ENCODE data around the gene CCT7. TPM values are rescaled to one million over a fixed set of nuclear protein-coding genes. Genes with fewer than 3 reads are reported as not detected.

Gene CCT7
- polyA plus RNA-seq, 1 donor from 2014 or later = 310 TPM

DNA sequence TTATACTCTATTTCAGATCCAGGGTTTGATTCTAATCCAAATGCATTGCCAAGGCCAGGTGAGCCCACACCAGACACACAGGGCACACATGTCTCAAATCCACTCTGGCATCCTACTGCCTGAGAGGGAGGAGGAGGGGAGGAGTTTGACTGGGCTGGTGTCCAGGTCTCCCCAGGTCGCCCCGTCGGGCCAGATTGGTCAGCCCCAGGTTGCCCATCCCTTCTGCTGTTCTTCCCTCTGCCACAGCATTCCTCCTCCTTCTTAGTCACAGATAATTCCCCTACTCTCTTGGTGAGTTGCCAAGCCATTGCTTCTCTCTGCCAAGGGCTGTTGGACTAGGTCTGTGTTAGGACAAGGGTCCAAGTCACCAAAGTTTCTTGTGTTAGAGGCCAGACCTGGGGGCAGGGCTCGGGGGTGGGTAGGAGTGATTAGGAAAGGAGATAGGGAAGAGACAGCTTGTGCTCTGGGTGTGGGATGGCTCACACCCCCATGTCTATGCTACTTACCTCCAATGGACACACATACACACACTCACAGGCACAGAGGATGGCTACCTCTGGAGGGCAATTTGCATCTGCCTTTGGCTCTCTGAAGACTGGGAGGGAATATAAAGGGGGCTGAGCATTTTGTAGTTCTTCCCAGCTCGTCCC lies 61.8 kb downstream of the CCT7 start:
- Histone ChIP-seq H3K4me3 (ENCODE audit: low read length) (no peak overlapping the region), H3K36me3 (ENCODE audit: insufficient read depth, low read length) (no peaks in the 10 kb centered on the region), H2AFZ (ENCODE audit: low read depth, low read length) (no peak overlapping the region), H3K4me2 (ENCODE audit: low read length) (no peak overlapping the region), H3K9me2 (ENCODE audit: insufficient read depth, low read length) (no peaks in the 10 kb centered on the region), H3K9ac (ENCODE audit: low read length) (no peak overlapping the region), H3F3A (ENCODE audit: insufficient read depth, low read length, poor library complexity, severe bottlenecking) (peaks cover 8% of the 10 kb centered on the region), H4K20me1 (ENCODE audit: insufficient read depth) (no peaks in the 10 kb centered on the region), H3K79me2 (replicated peaks; ENCODE audit: insufficient read depth, low read length) (no peaks in the 10 kb centered on the region), H3K9me3 (ENCODE audit: low read length) (no peaks in the 10 kb centered on the region), H3K27ac (ENCODE audit: low read length) (peak overlapping the region; percentile 90), H3K27me3 (ENCODE audit: insufficient read depth, low read depth, low read length) (peaks cover 50% of the 10 kb centered on the region)
- TF ChIP-seq MXI1 (conservative IDR thresholded peaks at IDR 0.05; ENCODE audit: poor library complexity, severe bottlenecking) = no peak
- TF ChIP-seq, protein P1, sequence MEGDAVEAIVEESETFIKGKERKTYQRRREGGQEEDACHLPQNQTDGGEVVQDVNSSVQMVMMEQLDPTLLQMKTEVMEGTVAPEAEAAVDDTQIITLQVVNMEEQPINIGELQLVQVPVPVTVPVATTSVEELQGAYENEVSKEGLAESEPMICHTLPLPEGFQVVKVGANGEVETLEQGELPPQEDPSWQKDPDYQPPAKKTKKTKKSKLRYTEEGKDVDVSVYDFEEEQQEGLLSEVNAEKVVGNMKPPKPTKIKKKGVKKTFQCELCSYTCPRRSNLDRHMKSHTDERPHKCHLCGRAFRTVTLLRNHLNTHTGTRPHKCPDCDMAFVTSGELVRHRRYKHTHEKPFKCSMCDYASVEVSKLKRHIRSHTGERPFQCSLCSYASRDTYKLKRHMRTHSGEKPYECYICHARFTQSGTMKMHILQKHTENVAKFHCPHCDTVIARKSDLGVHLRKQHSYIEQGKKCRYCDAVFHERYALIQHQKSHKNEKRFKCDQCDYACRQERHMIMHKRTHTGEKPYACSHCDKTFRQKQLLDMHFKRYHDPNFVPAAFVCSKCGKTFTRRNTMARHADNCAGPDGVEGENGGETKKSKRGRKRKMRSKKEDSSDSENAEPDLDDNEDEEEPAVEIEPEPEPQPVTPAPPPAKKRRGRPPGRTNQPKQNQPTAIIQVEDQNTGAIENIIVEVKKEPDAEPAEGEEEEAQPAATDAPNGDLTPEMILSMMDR (IDR thresholded peaks at IDR 0.05; ENCODE audit: poor library complexity, severe bottlenecking) = no peak
- TF ChIP-seq EP300 (conservative IDR thresholded peaks at IDR 0.05; ENCODE audit: poor library complexity, severe bottlenecking) = no peak
- no peak for TF ChIP-seq TAF1 (IDR thresholded peaks at IDR 0.05; ENCODE audit: low read depth)
- no peak for TF ChIP-seq RAD21 (conservative IDR thresholded peaks at IDR 0.05)
- TF ChIP-seq EZH2 (IDR thresholded peaks at IDR 0.05; ENCODE audit: borderline replicate concordance, insufficient read depth, low read length, poor library complexity, severe bottlenecking) = no peak
- TF ChIP-seq, protein P2, sequence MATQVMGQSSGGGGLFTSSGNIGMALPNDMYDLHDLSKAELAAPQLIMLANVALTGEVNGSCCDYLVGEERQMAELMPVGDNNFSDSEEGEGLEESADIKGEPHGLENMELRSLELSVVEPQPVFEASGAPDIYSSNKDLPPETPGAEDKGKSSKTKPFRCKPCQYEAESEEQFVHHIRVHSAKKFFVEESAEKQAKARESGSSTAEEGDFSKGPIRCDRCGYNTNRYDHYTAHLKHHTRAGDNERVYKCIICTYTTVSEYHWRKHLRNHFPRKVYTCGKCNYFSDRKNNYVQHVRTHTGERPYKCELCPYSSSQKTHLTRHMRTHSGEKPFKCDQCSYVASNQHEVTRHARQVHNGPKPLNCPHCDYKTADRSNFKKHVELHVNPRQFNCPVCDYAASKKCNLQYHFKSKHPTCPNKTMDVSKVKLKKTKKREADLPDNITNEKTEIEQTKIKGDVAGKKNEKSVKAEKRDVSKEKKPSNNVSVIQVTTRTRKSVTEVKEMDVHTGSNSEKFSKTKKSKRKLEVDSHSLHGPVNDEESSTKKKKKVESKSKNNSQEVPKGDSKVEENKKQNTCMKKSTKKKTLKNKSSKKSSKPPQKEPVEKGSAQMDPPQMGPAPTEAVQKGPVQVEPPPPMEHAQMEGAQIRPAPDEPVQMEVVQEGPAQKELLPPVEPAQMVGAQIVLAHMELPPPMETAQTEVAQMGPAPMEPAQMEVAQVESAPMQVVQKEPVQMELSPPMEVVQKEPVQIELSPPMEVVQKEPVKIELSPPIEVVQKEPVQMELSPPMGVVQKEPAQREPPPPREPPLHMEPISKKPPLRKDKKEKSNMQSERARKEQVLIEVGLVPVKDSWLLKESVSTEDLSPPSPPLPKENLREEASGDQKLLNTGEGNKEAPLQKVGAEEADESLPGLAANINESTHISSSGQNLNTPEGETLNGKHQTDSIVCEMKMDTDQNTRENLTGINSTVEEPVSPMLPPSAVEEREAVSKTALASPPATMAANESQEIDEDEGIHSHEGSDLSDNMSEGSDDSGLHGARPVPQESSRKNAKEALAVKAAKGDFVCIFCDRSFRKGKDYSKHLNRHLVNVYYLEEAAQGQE (IDR thresholded peaks at IDR 0.05; ENCODE audit: borderline replicate concordance) = no peak
- TF ChIP-seq SMC3 (conservative IDR thresholded peaks at IDR 0.05; ENCODE audit: poor library complexity) = no peak
- no peak for TF ChIP-seq POLR2AphosphoS5 (IDR thresholded peaks at IDR 0.05)

DNA sequence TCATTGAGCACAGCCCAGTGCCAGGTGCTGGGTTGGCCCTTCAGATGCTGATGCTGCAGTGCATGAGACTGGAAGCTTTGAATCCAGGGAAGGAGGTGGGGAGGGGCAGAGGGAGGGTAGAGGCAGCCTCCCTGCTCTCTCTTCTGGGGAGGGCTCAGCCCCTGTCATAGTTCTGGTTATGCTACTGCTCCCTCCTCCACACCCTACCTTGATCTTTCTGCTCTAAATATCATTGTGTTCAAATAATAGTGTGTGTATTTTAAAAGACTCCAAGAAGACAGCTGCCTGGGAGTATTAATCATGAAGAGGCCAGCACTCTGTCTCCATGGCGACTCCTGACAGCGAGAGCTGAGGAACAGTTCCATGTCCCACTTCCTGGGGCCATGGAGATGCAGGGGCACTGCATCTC lies 63.0 kb downstream of the CCT7 start:
- Histone ChIP-seq H3K9me2 (ENCODE audit: insufficient read depth, low read length) (no peaks in the 10 kb centered on the region), H4K20me1 (ENCODE audit: insufficient read depth) (no peaks in the 10 kb centered on the region), H3K27me3 (ENCODE audit: insufficient read depth, low read depth, low read length) (peaks cover 37% of the 10 kb centered on the region)

More for the DNA sequence above, 63.0 kb downstream of the CCT7 start:
- peak overlapping the region; percentile 52 for H2AFZ ChIP-seq (ENCODE audit: low read depth, low read length)
- peaks cover 8% of the 10 kb centered on the region for H3F3A ChIP-seq (ENCODE audit: insufficient read depth, low read length, poor library complexity, severe bottlenecking)
- peak overlapping the region; percentile 57 for H3K4me3 ChIP-seq (ENCODE audit: low read length)
- no peaks in the 10 kb centered on the region for H3K36me3 ChIP-seq (ENCODE audit: insufficient read depth, low read length)
- H3K9ac ChIP-seq (ENCODE audit: low read length) = peak overlapping the region; percentile 60
- H3K27ac ChIP-seq (ENCODE audit: low read length) = peak overlapping the region; percentile 90
- no peaks in the 10 kb centered on the region for H3K79me2 ChIP-seq (replicated peaks; ENCODE audit: insufficient read depth, low read length)
- peak overlapping the region; percentile 75 for H3K4me2 ChIP-seq (ENCODE audit: low read length)
- peak; percentile 17 for TF ChIP-seq SMC3 (conservative IDR thresholded peaks at IDR 0.05; ENCODE audit: poor library complexity)
- peak; percentile 59 for TF ChIP-seq POLR2AphosphoS5 (IDR thresholded peaks at IDR 0.05)
- TF ChIP-seq EP300 (conservative IDR thresholded peaks at IDR 0.05; ENCODE audit: poor library complexity, severe bottlenecking) = peak; percentile 78
- TF ChIP-seq RAD21 (conservative IDR thresholded peaks at IDR 0.05) = peak; percentile 17
- no peak for TF ChIP-seq EZH2 (IDR thresholded peaks at IDR 0.05; ENCODE audit: borderline replicate concordance, insufficient read depth, low read length, poor library complexity, severe bottlenecking)
- TF ChIP-seq, protein P1 (IDR thresholded peaks at IDR 0.05; ENCODE audit: poor library complexity, severe bottlenecking) = no peak
- TF ChIP-seq, protein P2 (IDR thresholded peaks at IDR 0.05; ENCODE audit: borderline replicate concordance) = peak; percentile 91
- TF ChIP-seq TAF1 (IDR thresholded peaks at IDR 0.05; ENCODE audit: low read depth) = no peak
- TF ChIP-seq MXI1 (conservative IDR thresholded peaks at IDR 0.05; ENCODE audit: poor library complexity, severe bottlenecking) = no peak
- H3K9me3 ChIP-seq (ENCODE audit: low read length) = no peaks in the 10 kb centered on the region

All from neural cell (in vitro differentiated cells).